GM12891 (cell line): ENCODE results near the gene RAPGEF5.

Experiments
- POLR2A ChIP-seq: IDR thresholded peaks from 2 replicates; pipeline ENCODE4 v1.6.1; 2011; ENCODE audit warnings: low read depth, low read length, control low read depth
- POLR2AphosphoS5 ChIP-seq: IDR thresholded peaks from 2 replicates; pipeline ENCODE4 v1.6.1; 2011; ENCODE audit warnings: low read depth, low read length, control low read depth
- POU2F2 ChIP-seq: IDR thresholded peaks from 2 replicates; pipeline ENCODE4 v1.6.1; 2011; ENCODE audit warnings: low read depth, mild to moderate bottlenecking, control low read depth, low read length, moderate library complexity

GRCh38 chr7:22116451-22117030 lies 240.4 kb downstream of the RAPGEF5 start:
- TF ChIP-seq POU2F2 (no peak), POLR2A (no peak), POLR2AphosphoS5 (no peak)
